ENCODE measurements around the gene SH3GL2. TPM values are rescaled to one million over a fixed set of nuclear protein-coding genes. Genes with fewer than 3 reads are reported as not detected.
"Not testable (repeated sequence)": the region's sequence is repeated elsewhere in the genome, so short reads cannot be mapped to it uniquely, and the experiment has no call there.

The SH3GL2 gene
- total RNA-seq, 1 donor from 2014 or later = not detected

GRCh38 chr9:17764306-17764705 is 185.4 kb downstream of the SH3GL2 start:
- H3K4me3 ChIP-seq = no peak overlapping the region
- no peaks in the 10 kb centered on the region for H3K36me3 ChIP-seq
- no peak for DNase-seq (ENCODE audit: low spot score in 2 of 2)
- no peaks in the 10 kb centered on the region for H3K4me1 ChIP-seq
- TF ChIP-seq, protein P1, sequence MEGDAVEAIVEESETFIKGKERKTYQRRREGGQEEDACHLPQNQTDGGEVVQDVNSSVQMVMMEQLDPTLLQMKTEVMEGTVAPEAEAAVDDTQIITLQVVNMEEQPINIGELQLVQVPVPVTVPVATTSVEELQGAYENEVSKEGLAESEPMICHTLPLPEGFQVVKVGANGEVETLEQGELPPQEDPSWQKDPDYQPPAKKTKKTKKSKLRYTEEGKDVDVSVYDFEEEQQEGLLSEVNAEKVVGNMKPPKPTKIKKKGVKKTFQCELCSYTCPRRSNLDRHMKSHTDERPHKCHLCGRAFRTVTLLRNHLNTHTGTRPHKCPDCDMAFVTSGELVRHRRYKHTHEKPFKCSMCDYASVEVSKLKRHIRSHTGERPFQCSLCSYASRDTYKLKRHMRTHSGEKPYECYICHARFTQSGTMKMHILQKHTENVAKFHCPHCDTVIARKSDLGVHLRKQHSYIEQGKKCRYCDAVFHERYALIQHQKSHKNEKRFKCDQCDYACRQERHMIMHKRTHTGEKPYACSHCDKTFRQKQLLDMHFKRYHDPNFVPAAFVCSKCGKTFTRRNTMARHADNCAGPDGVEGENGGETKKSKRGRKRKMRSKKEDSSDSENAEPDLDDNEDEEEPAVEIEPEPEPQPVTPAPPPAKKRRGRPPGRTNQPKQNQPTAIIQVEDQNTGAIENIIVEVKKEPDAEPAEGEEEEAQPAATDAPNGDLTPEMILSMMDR (IDR thresholded peaks at IDR 0.05) = no peak
- no peak overlapping the region for H3K27ac ChIP-seq
- H3K9me3 ChIP-seq = no peaks in the 10 kb centered on the region
- intact Hi-C loops (cut with DNase I) = no loop called here
- no peaks in the 10 kb centered on the region for H3K27me3 ChIP-seq

- H3K4me3 ChIP-seq; intact Hi-C loops (cut with DNase I); H3K4me1 ChIP-seq; H3K9me3 ChIP-seq; H3K27me3 ChIP-seq; DNase-seq (ENCODE audit: low spot score in 2 of 2); H3K27ac ChIP-seq; H3K36me3 ChIP-seq: not testable (repeated sequence)
These were observed 186.3 kb downstream of the SH3GL2 start for GRCh38 chr9:17765131-17765530.

DNA sequence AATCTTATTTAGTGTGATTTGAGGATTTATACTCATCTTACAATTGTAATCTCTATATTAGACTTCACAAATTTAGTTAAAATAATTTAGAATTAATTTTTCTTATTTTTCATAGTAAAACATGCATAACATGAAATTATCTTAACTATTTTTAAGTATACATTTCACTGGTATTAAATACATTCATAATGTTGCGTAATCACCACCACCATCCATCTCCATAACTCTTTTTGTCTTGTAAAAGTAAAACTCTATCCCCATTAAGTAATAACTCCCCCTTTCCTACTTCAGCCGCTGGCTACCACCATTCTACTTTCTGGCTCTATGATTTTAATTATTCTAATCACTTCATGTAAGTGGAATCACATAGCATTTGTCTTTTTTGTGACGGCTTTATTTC is 193.4 kb downstream of the SH3GL2 start:
- intact Hi-C loops (cut with DNase I) = no loop called here
- TF ChIP-seq, protein P1 (IDR thresholded peaks at IDR 0.05) = no peak
- no peak overlapping the region for H3K4me3 ChIP-seq
- H3K27me3 ChIP-seq = no peaks in the 10 kb centered on the region
- no peaks in the 10 kb centered on the region for H3K4me1 ChIP-seq
- no peaks in the 10 kb centered on the region for H3K36me3 ChIP-seq
- no peak overlapping the region for H3K27ac ChIP-seq
- no peaks in the 10 kb centered on the region for H3K9me3 ChIP-seq
- DNase-seq (ENCODE audit: low spot score in 2 of 2) = no peak

- no peaks in the 10 kb centered on the region for H3K9me3 ChIP-seq
- H3K27me3 ChIP-seq = no peaks in the 10 kb centered on the region
- TF ChIP-seq, protein P1 (IDR thresholded peaks at IDR 0.05) = no peak
- no peaks in the 10 kb centered on the region for H3K36me3 ChIP-seq
- DNase-seq (ENCODE audit: low spot score in 2 of 2) = no peak
- intact Hi-C loops (cut with DNase I) = no loop called here
- H3K27ac ChIP-seq = no peak overlapping the region
- no peaks in the 10 kb centered on the region for H3K4me1 ChIP-seq
- H3K4me3 ChIP-seq = no peak overlapping the region
These were observed 196.8 kb downstream of the SH3GL2 start for GRCh38 chr9:17775656-17776055.

- Histone ChIP-seq H3K36me3 (no peaks in the 10 kb centered on the region), H3K4me1 (no peaks in the 10 kb centered on the region), H3K9me3 (no peaks in the 10 kb centered on the region), H3K27ac (no peak overlapping the region), H3K27me3 (no peaks in the 10 kb centered on the region), H3K4me3 (no peak overlapping the region)
- intact Hi-C loops (cut with DNase I) = no loop called here
- TF ChIP-seq, protein P1 (IDR thresholded peaks at IDR 0.05) = no peak
- DNase-seq (ENCODE audit: low spot score in 2 of 2) = no peak
These were observed 197.9 kb downstream of the SH3GL2 start for GRCh38 chr9:17776735-17777134.

GRCh38 chr9:17777465-17777864 is 198.6 kb downstream of the SH3GL2 start:
- H3K4me1 ChIP-seq = no peaks in the 10 kb centered on the region
- intact Hi-C loops (cut with DNase I) = no loop called here
- no peaks in the 10 kb centered on the region for H3K9me3 ChIP-seq
- no peak overlapping the region for H3K27ac ChIP-seq
- no peaks in the 10 kb centered on the region for H3K36me3 ChIP-seq
- no peaks in the 10 kb centered on the region for H3K27me3 ChIP-seq
- DNase-seq (ENCODE audit: low spot score in 2 of 2) = no peak
- TF ChIP-seq, protein P1 (IDR thresholded peaks at IDR 0.05) = no peak
- H3K4me3 ChIP-seq = no peak overlapping the region

All from ascending aorta (tissue), 2 donors.